T-cell (primary cell): Measurements from ENCODE around the gene FIGNL2. TPM values are rescaled to one million over a fixed set of nuclear protein-coding genes. Genes with fewer than 3 reads are reported as not detected.
A peak's percentile ranks its signal among the peaks of the same experiment; 100 is the strongest.

ENCODE experiments used
- ATAC-seq, 4 experiments: fragments of 200-7000 bp in 3 of 4; fragments of 150-1000 bp in 1 of 4; cut with Tn5 transposase; replicated peaks in 1 of 4; 1 replicate in 3 of 4; 2 replicates in 1 of 4; pipeline ENCODE4 v1.10.0; 2021; ENCODE audit warnings: moderate library complexity in 3 of 4, mild to moderate bottlenecking in 2 of 4, moderate number of reproducible peaks in 1 of 4
- CTCF ChIA-PET, 2 donors: fragments of 300-600 bp; sonication (Branson Sonifier 250); formaldehyde crosslinking; loops; one replicate each; lab custom pipeline; 2022; ENCODE audit warnings: antibody characterized with exemption in 2 of 2; lab: Charles Lee
- POLR2A ChIA-PET, 2 donors: fragments of 300-600 bp; sonication (Branson Sonifier 250); formaldehyde crosslinking; loops; one replicate each; lab custom pipeline; 2022; ENCODE audit warnings: antibody characterized with exemption in 2 of 2; lab: Charles Lee
- DNase-seq, 35 experiments: peaks; one replicate each; pipeline versions ENCODE4 v3.0.0 to v3.0.0-alpha.2; 2013 to 2023
- H3K27ac ChIP-seq: one replicate; pipeline ENCODE4 v1.5.1; 2013; ENCODE audit warnings: low read length
- H3K27me3 ChIP-seq, 2 experiments: replicated peaks in 1 of 2; 1 replicate in 1 of 2; 2 replicates in 1 of 2; pipeline versions ENCODE4 v1.6.1 to v1.7.0; 2013; ENCODE audit warnings: low read length in 1 of 2, mixed read lengths in 1 of 2; ENCODE audit not compliant: control insufficient read depth in 2 of 2, insufficient read depth in 2 of 2; ENCODE audit errors: extremely low read depth in 1 of 2
- H3K36me3 ChIP-seq, 2 donors: 1 replicate in 1 of 2; 2 replicates in 1 of 2; pipeline versions ENCODE4 v1.6.1 to v1.7.0; 2013; ENCODE audit warnings: low read length in 1 of 2; ENCODE audit not compliant: control insufficient read depth in 2 of 2, insufficient read depth in 1 of 2; ENCODE audit errors: extremely low read depth in 1 of 2
- H3K4me1 ChIP-seq, 2 experiments: 1 replicate in 1 of 2; 2 replicates in 1 of 2; pipeline versions ENCODE4 v1.6.1 to v1.7.0; 2013; ENCODE audit warnings: low read length in 2 of 2, mixed read lengths in 1 of 2; ENCODE audit not compliant: insufficient read depth in 2 of 2, control insufficient read depth in 1 of 2; ENCODE audit errors: extremely low read depth in 1 of 2
- H3K4me3 ChIP-seq, 2 donors: 1 replicate in 1 of 2; 2 replicates in 1 of 2; pipeline versions ENCODE4 v1.5.1 to v1.7.0; 2013; ENCODE audit warnings: mild to moderate bottlenecking in 2 of 2, low read length in 1 of 2, moderate library complexity in 1 of 2; ENCODE audit not compliant: control insufficient read depth in 1 of 2; ENCODE audit errors: extremely low read depth in 1 of 2
- H3K9me3 ChIP-seq: 2 replicates; pipeline ENCODE4 v1.7.0; 2013
- H3K27ac Mint-ChIP-seq, 2 donors: one replicate each; pipeline ENCODE4 v1.8.0; 2020 to 2021; ENCODE audit warnings: mild to moderate bottlenecking in 2 of 2, mixed read lengths in 2 of 2
- H3K27me3 Mint-ChIP-seq, 2 donors: one replicate each; pipeline ENCODE4 v1.8.0; 2021 to 2022; ENCODE audit warnings: mixed read lengths in 2 of 2
- H3K36me3 Mint-ChIP-seq: one replicate; pipeline ENCODE4 v1.8.0; 2021; ENCODE audit warnings: mixed read lengths
- H3K4me1 Mint-ChIP-seq, 3 donors: one replicate each; pipeline ENCODE4 v1.8.0; 2020 to 2022; ENCODE audit warnings: mixed read lengths in 3 of 3, mild to moderate bottlenecking in 1 of 3
- H3K4me3 Mint-ChIP-seq, 3 donors: one replicate each; pipeline ENCODE4 v1.8.0; 2020 to 2022; ENCODE audit warnings: mild to moderate bottlenecking in 3 of 3, mixed read lengths in 3 of 3, moderate library complexity in 3 of 3
- H3K9me3 Mint-ChIP-seq, 3 donors: one replicate each; pipeline ENCODE4 v1.8.0; 2020 to 2022; ENCODE audit warnings: mixed read lengths in 3 of 3
- WGBS: methylation state at CpG from one replicate; pipeline ENCODE4 v1.1.5; 2013; ENCODE audit warnings: missing lambda C conversion rate; ENCODE audit not compliant: insufficient coverage; 5-methylcytosine and 5-hydroxymethylcytosine counted together
- total RNA-seq, 35 experiments: library from RNA in 6 of 35; stranded (reverse) in 6 of 35; fragments of 120-200 nt in 1 of 35; gene quantifications; one replicate each; pipeline versions ENCODE4 v1.2.1 to v1.2.4 and lab custom pipeline; 2013 to 2026

Gene FIGNL2
- total RNA-seq, 5 donors from 2014 or later (not counting 1 experiment from before 2014, with no cell fraction given) = 1.3 to 2.0 (median 1.6) TPM

- WGBS = 82% methylated on average over 20 of the region's 22 CpGs
- H3K4me1 Mint-ChIP-seq = peaks cover 7 to 12% (median 10%) of the 10 kb centered on the region in 3 donors
- no peaks in the 10 kb centered on the region for H3K9me3 Mint-ChIP-seq
Observed at GRCh38 chr12:51890511-51891171, 42.1 kb upstream of the FIGNL2 start.

GRCh38 chr12:51890133-51890464, 41.6 kb upstream of the FIGNL2 start:
- no peak overlapping the region for H3K4me3 ChIP-seq
- no peak overlapping the region for H3K27ac ChIP-seq
- POLR2A ChIA-PET = no interaction called here
- H3K9me3 ChIP-seq = no peaks in the 10 kb centered on the region
- peaks cover 6 to 12% of the 10 kb centered on the region in 2 experiments for H3K4me1 ChIP-seq
- H3K27ac Mint-ChIP-seq = no peak overlapping the region
- no peaks in the 10 kb centered on the region for H3K36me3 ChIP-seq
- H3K27me3 Mint-ChIP-seq = peaks cover 3 to 9% of the 10 kb centered on the region in 2 donors
- DNase-seq (no peak), ATAC-seq (no peak)
- H3K27me3 ChIP-seq = peaks cover 0 to 27% of the 10 kb centered on the region in 2 experiments
- 88% methylated on average over 1 of the region's 2 CpGs for WGBS
- CTCF ChIA-PET = no interaction called here
- H3K36me3 Mint-ChIP-seq = no peaks in the 10 kb centered on the region
- no peak overlapping the region for H3K4me3 Mint-ChIP-seq
- peaks cover 8 to 17% (median 12%) of the 10 kb centered on the region in 3 donors for H3K4me1 Mint-ChIP-seq
- H3K9me3 Mint-ChIP-seq = no peaks in the 10 kb centered on the region

More at GRCh38 chr12:51890511-51891171, 42.1 kb upstream of the FIGNL2 start:
- ATAC-seq (no peak), DNase-seq (peak in 1 of 35 experiments; percentile 22)
- Histone ChIP-seq H3K4me3 (no peak overlapping the region), H3K27me3 (peaks cover 0 to 32% of the 10 kb centered on the region in 2 experiments), H3K4me1 (peaks cover 6 to 9% of the 10 kb centered on the region in 2 experiments), H3K27ac (no peak overlapping the region), H3K36me3 (no peaks in the 10 kb centered on the region), H3K9me3 (no peaks in the 10 kb centered on the region)
- H3K27ac Mint-ChIP-seq = no peak overlapping the region
- no peaks in the 10 kb centered on the region for H3K36me3 Mint-ChIP-seq
- H3K4me3 Mint-ChIP-seq = no peak overlapping the region
- peaks cover 3 to 9% of the 10 kb centered on the region in 2 donors for H3K27me3 Mint-ChIP-seq
- CTCF ChIA-PET = no interaction called here
- POLR2A ChIA-PET = no interaction called here

GRCh38 chr12:51889216-51890132, 41.0 kb upstream of the FIGNL2 start:
- DNase-seq (peak in 1 of 35 experiments; percentile 19), ATAC-seq (no peak)
- H3K36me3 ChIP-seq = no peaks in the 10 kb centered on the region
- H3K4me1 ChIP-seq = peaks cover 6 to 12% of the 10 kb centered on the region in 2 experiments
- H3K27me3 ChIP-seq = peaks cover 0 to 23% of the 10 kb centered on the region in 2 experiments
- WGBS = 82% methylated on average over 9 of the region's 21 CpGs
- no peaks in the 10 kb centered on the region for H3K9me3 ChIP-seq
- Mint-ChIP-seq H3K4me3 (no peak overlapping the region), H3K9me3 (no peaks in the 10 kb centered on the region), H3K27ac (no peak overlapping the region), H3K36me3 (no peaks in the 10 kb centered on the region), H3K27me3 (peaks cover 3 to 9% of the 10 kb centered on the region in 2 donors), H3K4me1 (peaks cover 8 to 17% (median 16%) of the 10 kb centered on the region in 3 donors)
- ChIA-PET CTCF (interaction anchor here in 1 of 2 donors (0.6 kb wide), 1 partner anchor 42 kb away, joined by 4 read pairs; no protein-coding TSS in a partner anchor), POLR2A (no interaction called here)
- H3K4me3 ChIP-seq = no peak overlapping the region
- H3K27ac ChIP-seq = no peak overlapping the region

- H3K27me3 Mint-ChIP-seq = peaks cover 1 to 6% of the 10 kb centered on the region in 2 donors
- ChIA-PET CTCF (no interaction called here), POLR2A (no interaction called here)
- peaks cover 6 to 12% of the 10 kb centered on the region in 2 experiments for H3K4me1 ChIP-seq
- 79% methylated on average over 10 of the region's 15 CpGs for WGBS
- no peak overlapping the region for H3K4me3 Mint-ChIP-seq
- ATAC-seq (no peak), DNase-seq (peak in 1 of 35 experiments; percentile 20)
- peaks cover 8 to 19% (median 17%) of the 10 kb centered on the region in 3 donors for H3K4me1 Mint-ChIP-seq
- H3K27ac Mint-ChIP-seq = peak overlapping the region; percentile 12 to 23
- H3K9me3 Mint-ChIP-seq = no peaks in the 10 kb centered on the region
- H3K27me3 ChIP-seq = peaks cover 0 to 23% of the 10 kb centered on the region in 2 experiments
- H3K36me3 Mint-ChIP-seq = no peaks in the 10 kb centered on the region
- no peak overlapping the region for H3K4me3 ChIP-seq
- no peaks in the 10 kb centered on the region for H3K9me3 ChIP-seq
- H3K36me3 ChIP-seq = no peaks in the 10 kb centered on the region
- H3K27ac ChIP-seq = no peak overlapping the region
Observed at GRCh38 chr12:51888316-51889215, 40.0 kb upstream of the FIGNL2 start.

- no peak for ATAC-seq
- ChIA-PET POLR2A (no interaction called here), CTCF (no interaction called here)
- peaks cover 0 to 23% of the 10 kb centered on the region in 2 experiments for H3K27me3 ChIP-seq
- DNase-seq = peak in 1 of 35 experiments; percentile 22
- H3K9me3 ChIP-seq = no peaks in the 10 kb centered on the region
- Mint-ChIP-seq H3K9me3 (no peaks in the 10 kb centered on the region), H3K27me3 (peaks cover 0 to 2% of the 10 kb centered on the region in 2 donors), H3K4me1 (peaks cover 8 to 19% (median 17%) of the 10 kb centered on the region in 3 donors), H3K4me3 (no peak within 1 kb of the TSS), H3K27ac (peak within 1 kb of the TSS; percentile 12 to 81), H3K36me3 (no peaks in the 10 kb centered on the region)
- no peak within 1 kb of the TSS for H3K4me3 ChIP-seq
- no peak within 1 kb of the TSS for H3K27ac ChIP-seq
- H3K36me3 ChIP-seq = no peaks in the 10 kb centered on the region
- peaks cover 6 to 12% of the 10 kb centered on the region in 2 experiments for H3K4me1 ChIP-seq
- 80% methylated on average over 34 of the region's 41 CpGs for WGBS
Observed at GRCh38 chr12:51887476-51888315, 39.2 kb upstream of the FIGNL2 start, which contains the start of gene ANKRD33. ANKRD33 (plus strand) TSS chr12:51888103; CDS start chr12:51888187, 84 bp downstream.
